ENCODE measurements around the gene LAMA2. TPM values are rescaled to one million over a fixed set of nuclear protein-coding genes. Genes with fewer than 3 reads are reported as not detected.

The LAMA2 gene
- total RNA-seq, 1 donor from 2014 or later: 1.4 TPM

- no peaks in the 10 kb centered on the region for H3K36me3 ChIP-seq (ENCODE audit: control insufficient read depth, insufficient read depth, low read length)
- H3K27me3 ChIP-seq (ENCODE audit: control insufficient read depth, insufficient read depth, low read length): no peaks in the 10 kb centered on the region
- TF ChIP-seq, protein P1, sequence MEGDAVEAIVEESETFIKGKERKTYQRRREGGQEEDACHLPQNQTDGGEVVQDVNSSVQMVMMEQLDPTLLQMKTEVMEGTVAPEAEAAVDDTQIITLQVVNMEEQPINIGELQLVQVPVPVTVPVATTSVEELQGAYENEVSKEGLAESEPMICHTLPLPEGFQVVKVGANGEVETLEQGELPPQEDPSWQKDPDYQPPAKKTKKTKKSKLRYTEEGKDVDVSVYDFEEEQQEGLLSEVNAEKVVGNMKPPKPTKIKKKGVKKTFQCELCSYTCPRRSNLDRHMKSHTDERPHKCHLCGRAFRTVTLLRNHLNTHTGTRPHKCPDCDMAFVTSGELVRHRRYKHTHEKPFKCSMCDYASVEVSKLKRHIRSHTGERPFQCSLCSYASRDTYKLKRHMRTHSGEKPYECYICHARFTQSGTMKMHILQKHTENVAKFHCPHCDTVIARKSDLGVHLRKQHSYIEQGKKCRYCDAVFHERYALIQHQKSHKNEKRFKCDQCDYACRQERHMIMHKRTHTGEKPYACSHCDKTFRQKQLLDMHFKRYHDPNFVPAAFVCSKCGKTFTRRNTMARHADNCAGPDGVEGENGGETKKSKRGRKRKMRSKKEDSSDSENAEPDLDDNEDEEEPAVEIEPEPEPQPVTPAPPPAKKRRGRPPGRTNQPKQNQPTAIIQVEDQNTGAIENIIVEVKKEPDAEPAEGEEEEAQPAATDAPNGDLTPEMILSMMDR (IDR thresholded peaks at IDR 0.05; ENCODE audit: insufficient read depth, low read length, poor library complexity, severe bottlenecking): no peak
Measured at GRCh38 chr6:129472239-129472638, 589.3 kb downstream of the LAMA2 start.

GRCh38 chr6:129473546-129473945 lies 590.6 kb downstream of the LAMA2 start:
- H3K27me3 ChIP-seq (ENCODE audit: control insufficient read depth, insufficient read depth, low read length): no peaks in the 10 kb centered on the region
- no peaks in the 10 kb centered on the region for H3K36me3 ChIP-seq (ENCODE audit: control insufficient read depth, insufficient read depth, low read length)
- no peak overlapping the region for H3K4me3 ChIP-seq (ENCODE audit: low read depth, low read length)
- TF ChIP-seq, protein P1 (IDR thresholded peaks at IDR 0.05; ENCODE audit: insufficient read depth, low read length, poor library complexity, severe bottlenecking): no peak
- no peak for DNase-seq (ENCODE audit: low read depth)

More at GRCh38 chr6:129472239-129472638, 589.3 kb downstream of the LAMA2 start:
- H3K4me3 ChIP-seq (ENCODE audit: low read depth, low read length): no peak overlapping the region
- no peak for DNase-seq (ENCODE audit: low read depth)

DNA sequence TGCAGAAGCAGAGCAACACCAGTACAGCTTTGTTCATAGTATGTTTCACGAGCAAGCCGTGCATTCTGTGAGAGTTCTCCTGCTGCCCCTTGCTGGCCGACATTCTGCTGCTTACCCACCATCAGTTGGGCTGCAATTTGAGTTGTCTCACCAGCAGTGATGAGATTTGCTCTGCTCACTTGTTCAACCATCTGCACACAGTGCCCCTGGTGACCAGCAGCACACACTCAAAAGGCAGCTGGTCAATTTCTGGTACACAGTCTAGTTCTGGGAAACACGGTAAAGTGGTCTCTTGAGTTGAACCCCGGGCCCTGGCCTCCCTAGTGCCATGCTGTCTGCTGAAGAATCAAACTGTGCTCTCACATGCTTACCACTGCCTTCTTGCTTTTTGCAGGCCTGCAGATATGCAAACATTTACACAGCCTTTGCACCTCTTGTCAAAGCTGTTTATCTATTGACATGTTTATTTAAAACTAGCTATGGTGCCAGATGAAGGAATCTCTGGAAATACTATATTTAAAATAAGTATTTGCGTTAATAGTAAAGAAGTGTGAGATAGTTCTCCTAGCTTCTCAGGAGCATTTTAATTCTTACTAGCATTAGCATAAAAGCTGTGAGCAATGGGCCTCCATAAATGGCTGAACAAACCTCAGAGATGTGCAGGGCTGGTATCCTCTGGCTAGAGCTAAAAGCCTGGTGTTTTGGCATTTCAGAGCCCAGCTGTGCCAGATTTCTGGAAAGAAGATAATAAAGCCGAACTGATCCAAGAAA lies 592.7 kb downstream of the LAMA2 start:
- TF ChIP-seq, protein P1 (IDR thresholded peaks at IDR 0.05; ENCODE audit: insufficient read depth, low read length, poor library complexity, severe bottlenecking): no peak
- Histone ChIP-seq H3K36me3 (ENCODE audit: control insufficient read depth, insufficient read depth, low read length) (no peaks in the 10 kb centered on the region), H3K27me3 (ENCODE audit: control insufficient read depth, insufficient read depth, low read length) (no peaks in the 10 kb centered on the region), H3K4me3 (ENCODE audit: low read depth, low read length) (no peak overlapping the region)
- DNase-seq (ENCODE audit: low read depth): no peak

DNA sequence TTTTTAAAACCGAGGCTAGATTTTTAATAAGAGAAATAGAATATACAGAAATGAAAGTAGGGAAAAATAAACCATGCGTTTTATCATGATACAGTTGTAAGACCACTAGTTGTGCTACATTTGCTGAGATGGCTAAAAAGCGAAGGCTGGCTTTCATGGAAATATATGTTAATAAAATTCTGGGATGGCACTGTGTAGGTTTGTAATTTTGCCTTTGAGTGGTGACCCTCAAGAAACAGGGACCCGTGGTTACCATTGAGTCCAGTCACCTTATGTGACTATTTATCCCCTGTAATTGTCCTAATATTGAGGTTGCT lies 593.3 kb downstream of the LAMA2 start:
- Histone ChIP-seq H3K4me3 (ENCODE audit: low read depth, low read length) (no peak overlapping the region), H3K27me3 (ENCODE audit: control insufficient read depth, insufficient read depth, low read length) (no peaks in the 10 kb centered on the region), H3K36me3 (ENCODE audit: control insufficient read depth, insufficient read depth, low read length) (no peaks in the 10 kb centered on the region)
- DNase-seq (ENCODE audit: low read depth): no peak
- TF ChIP-seq, protein P1 (IDR thresholded peaks at IDR 0.05; ENCODE audit: insufficient read depth, low read length, poor library complexity, severe bottlenecking): no peak

- no peaks in the 10 kb centered on the region for H3K36me3 ChIP-seq (ENCODE audit: control insufficient read depth, insufficient read depth, low read length)
- TF ChIP-seq, protein P1 (IDR thresholded peaks at IDR 0.05; ENCODE audit: insufficient read depth, low read length, poor library complexity, severe bottlenecking): no peak
- no peaks in the 10 kb centered on the region for H3K27me3 ChIP-seq (ENCODE audit: control insufficient read depth, insufficient read depth, low read length)
- H3K4me3 ChIP-seq (ENCODE audit: low read depth, low read length): no peak overlapping the region
- no peak for DNase-seq (ENCODE audit: low read depth)
Measured at GRCh38 chr6:129476810-129477209, 593.9 kb downstream of the LAMA2 start.

GRCh38 chr6:129478379-129478778 lies 595.4 kb downstream of the LAMA2 start:
- H3K36me3 ChIP-seq (ENCODE audit: control insufficient read depth, insufficient read depth, low read length): no peaks in the 10 kb centered on the region
- no peak for DNase-seq (ENCODE audit: low read depth)
- no peaks in the 10 kb centered on the region for H3K27me3 ChIP-seq (ENCODE audit: control insufficient read depth, insufficient read depth, low read length)
- no peak overlapping the region for H3K4me3 ChIP-seq (ENCODE audit: low read depth, low read length)
- TF ChIP-seq, protein P1 (IDR thresholded peaks at IDR 0.05; ENCODE audit: insufficient read depth, low read length, poor library complexity, severe bottlenecking): no peak

All from kidney epithelial cell (primary cell).